ENCODE results near the gene PDXK. TPM values are rescaled to one million over a fixed set of nuclear protein-coding genes. Genes with fewer than 3 reads are reported as not detected.

PDXK gene
- total and polyA plus RNA-seq, 2 donors (not counting 3 experiments of a cell fraction or from before 2014, with no cell fraction given), result 44.2 to 59.1 TPM

GRCh38 chr21:43694437-43695079 is 24.4 kb upstream of the PDXK start:
- DNase-seq (ENCODE audit: low read depth, low spot score), result no peak
- Histone ChIP-seq H3K27ac (ENCODE audit: insufficient read depth, low read depth, low read length) (no peak overlapping the region), H3K9me3 (replicated peaks; ENCODE audit: control insufficient read depth, insufficient read depth, low read length) (no peaks in the 10 kb centered on the region), H4K20me1 (replicated peaks; ENCODE audit: control insufficient read depth, extremely low read depth, insufficient read depth, low read length) (no peaks in the 10 kb centered on the region), H3K9me1 (replicated peaks; ENCODE audit: control insufficient read depth, extremely low read depth, insufficient read depth, low read length) (no peaks in the 10 kb centered on the region), H3K4me1 (ENCODE audit: control insufficient read depth, extremely low read depth, insufficient read depth, low read length) (no peaks in the 10 kb centered on the region), H3K4me3 (replicated peaks in 1 of 3; ENCODE audit: insufficient read depth in 1 of 3, low read depth in 1 of 3, low read length in 3 of 3) (no peak overlapping the region), H2AFZ (ENCODE audit: low read depth, low read length) (no peak overlapping the region), H3K79me2 (ENCODE audit: control insufficient read depth, insufficient read depth, low read length) (no peaks in the 10 kb centered on the region), H3K4me2 (ENCODE audit: insufficient read depth, low read length) (no peak overlapping the region), H3K36me3 (ENCODE audit: control insufficient read depth in 2 of 2, extremely low read depth in 1 of 2, insufficient read depth in 2 of 2, low read length in 2 of 2) (peaks cover 6 to 39% of the 10 kb centered on the region in 2 experiments), H3K27me3 (ENCODE audit: control insufficient read depth in 2 of 2, insufficient read depth in 2 of 2, low read length in 2 of 2) (no peaks in the 10 kb centered on the region), H3K9ac (replicated peaks; ENCODE audit: extremely low read depth, insufficient read depth, low read length) (no peak overlapping the region)
- no peak for FAIRE-seq
- TF ChIP-seq POLR2A (IDR thresholded peaks at IDR 0.05; ENCODE audit: low read depth, low read length), result no peak
- no peak for TF ChIP-seq MYC (IDR thresholded peaks at IDR 0.05; ENCODE audit: low read depth, low read length)
- no peak for TF ChIP-seq CTCF (IDR thresholded peaks at IDR 0.05; ENCODE audit: extremely low read depth in 1 of 2, insufficient read depth in 1 of 2, low read depth in 1 of 2, low read length in 2 of 2)
- TF ChIP-seq POLR2AphosphoS5 (IDR thresholded peaks at IDR 0.05; ENCODE audit: insufficient read depth, low read depth, low read length), result no peak
- no peak for TF ChIP-seq GATA2 (IDR thresholded peaks at IDR 0.05; ENCODE audit: insufficient read depth, insufficient read length, low read depth, low read length)
- TF ChIP-seq FOS (IDR thresholded peaks at IDR 0.05; ENCODE audit: borderline replicate concordance, insufficient read depth, low read length), result no peak
- TF ChIP-seq MAX (IDR thresholded peaks at IDR 0.05; ENCODE audit: insufficient read depth, insufficient read length), result no peak
- no peak for TF ChIP-seq JUN (IDR thresholded peaks at IDR 0.05; ENCODE audit: borderline replicate concordance, insufficient read depth, insufficient read length, low read depth)
- no peak for TF ChIP-seq EZH2 (IDR thresholded peaks at IDR 0.05; ENCODE audit: borderline replicate concordance, low read depth, low read length, severe bottlenecking)
- intact Hi-C loops (cut with micrococcal nuclease) (no loop called here), dilution Hi-C loops (cut with MboI; ENCODE audit: extremely low pct_ligation_motif_present, low sequenced_read_pairs) (no loop called here)
- POLR2A ChIA-PET, result no interaction called here
- CTCF ChIA-PET, result interaction anchor here (1.4 kb wide), 1 partner anchor 10 kb away, joined by 3 read pairs; no protein-coding TSS in a partner anchor
- BruUV-seq (replicated peaks), result no TSS peak

Measured in endothelial cell of umbilical vein (primary cell).